ENCODE measurements around the gene MOV10.

DNA sequence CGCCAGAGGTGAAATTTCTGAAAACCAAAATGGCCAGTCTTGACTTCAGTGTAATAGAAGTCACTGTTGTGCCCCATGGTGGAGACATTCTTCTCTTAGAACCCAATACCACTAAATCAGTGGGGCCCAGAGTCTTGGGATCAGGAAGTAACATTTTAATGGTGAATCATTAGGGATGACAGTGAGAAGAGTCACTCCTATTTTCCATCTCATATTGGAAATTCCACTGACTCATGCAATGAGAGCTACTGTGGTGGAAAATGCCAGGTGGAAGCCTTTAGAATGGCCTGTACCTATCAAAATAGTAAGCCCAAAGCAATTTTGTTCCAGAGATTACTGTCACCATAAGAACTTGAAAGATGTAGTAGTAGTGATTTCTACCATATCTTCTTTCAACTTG lies 61.3 kb downstream of the MOV10 start:
- no peak for TF ChIP-seq CTCF (IDR thresholded peaks at IDR 0.05)
- TF ChIP-seq ZFX (IDR thresholded peaks at IDR 0.05; ENCODE audit: borderline replicate concordance), result no peak

All from 22Rv1 (cell line).